CD4-positive, alpha-beta T cell treated with Interleukin-1 beta for 1 hour (primary cell): ENCODE data around the gene DPP6.

Experiments
- DNase-seq, 2 donors: peaks; one replicate each; pipeline ENCODE4 v3.0.0-alpha.2; 2020 to 2022

Gene DPP6

GRCh38 chr7:154342971-154343633 lies 290.9 kb downstream of the DPP6 start:
- no peak for DNase-seq

- no peak for DNase-seq
Measured at GRCh38 chr7:154343778-154344412, 291.7 kb downstream of the DPP6 start.

GRCh38 chr7:154345093-154345492 lies 292.9 kb downstream of the DPP6 start:
- no peak for DNase-seq

DNA sequence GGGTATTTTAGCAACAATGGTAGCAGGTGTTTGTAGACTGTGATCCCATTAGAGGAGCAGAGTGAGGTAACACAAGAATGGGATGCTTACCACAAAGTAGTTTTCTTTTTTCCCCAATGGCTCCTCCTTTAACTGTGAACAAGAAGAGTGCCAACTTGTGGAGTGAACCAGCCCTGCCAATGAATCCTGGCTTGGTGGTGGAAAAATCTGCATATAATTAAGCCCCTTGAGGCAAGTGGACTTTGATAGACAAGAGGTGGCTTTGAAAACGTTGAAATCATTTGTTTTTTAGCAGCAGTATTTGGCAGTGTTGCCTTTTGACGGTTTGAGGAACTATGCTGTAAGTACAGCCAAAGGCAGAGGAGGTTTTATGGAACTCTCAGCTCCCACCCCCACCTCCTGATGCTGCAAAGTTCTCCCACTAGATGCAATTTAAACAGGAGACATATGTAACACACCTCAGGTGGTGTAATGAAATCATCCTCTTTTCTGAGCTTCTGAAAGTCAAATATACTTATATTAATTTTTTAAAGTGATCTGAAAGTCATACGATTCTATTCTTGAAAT lies 295.6 kb downstream of the DPP6 start:
- no peak for DNase-seq

DNA sequence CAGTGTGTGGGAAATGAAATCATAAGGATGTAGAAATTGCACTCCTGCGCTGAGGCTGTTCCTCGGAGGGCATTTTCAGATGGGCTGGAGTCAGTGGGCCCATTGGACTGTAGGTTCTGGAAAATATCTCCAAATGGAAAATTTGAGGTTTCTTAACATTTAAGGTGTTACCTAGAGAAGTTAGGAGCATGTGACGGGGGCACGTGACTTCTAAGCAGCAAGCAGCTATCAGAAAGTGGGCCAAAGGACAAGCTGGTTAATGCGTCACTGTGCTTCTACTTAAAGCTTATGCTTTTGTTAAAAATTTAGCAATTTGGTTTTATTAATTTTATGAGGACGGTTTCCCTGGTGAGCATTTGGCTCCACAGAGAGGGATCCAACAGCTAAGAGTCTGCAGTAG lies 298.7 kb downstream of the DPP6 start:
- DNase-seq = no peak

GRCh38 chr7:154353355-154353767 lies 301.2 kb downstream of the DPP6 start:
- DNase-seq = no peak

DNA sequence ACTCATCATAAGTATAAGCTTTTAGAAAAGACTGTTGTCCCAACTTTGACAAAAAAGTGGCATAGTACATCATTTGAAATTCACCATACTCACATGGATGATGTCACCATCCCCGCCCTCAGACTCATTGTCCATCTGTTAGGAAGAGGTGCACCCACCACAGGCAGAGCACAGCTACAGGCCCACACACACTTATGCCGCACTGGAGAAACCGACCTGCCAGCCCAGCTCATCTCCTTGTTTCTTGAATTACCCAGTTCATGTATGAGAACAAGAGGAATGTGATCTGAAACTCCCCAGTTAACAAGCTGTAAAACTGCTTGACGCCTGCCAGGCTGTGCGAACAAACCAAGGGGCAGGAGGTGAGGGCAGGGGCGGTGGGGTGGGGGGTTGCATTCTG lies 312.0 kb downstream of the DPP6 start:
- DNase-seq = no peak

- DNase-seq = no peak
Measured at GRCh38 chr7:154371424-154371823, 319.2 kb downstream of the DPP6 start.

GRCh38 chr7:154372011-154372601 lies 319.9 kb downstream of the DPP6 start:
- DNase-seq = no peak

DNA sequence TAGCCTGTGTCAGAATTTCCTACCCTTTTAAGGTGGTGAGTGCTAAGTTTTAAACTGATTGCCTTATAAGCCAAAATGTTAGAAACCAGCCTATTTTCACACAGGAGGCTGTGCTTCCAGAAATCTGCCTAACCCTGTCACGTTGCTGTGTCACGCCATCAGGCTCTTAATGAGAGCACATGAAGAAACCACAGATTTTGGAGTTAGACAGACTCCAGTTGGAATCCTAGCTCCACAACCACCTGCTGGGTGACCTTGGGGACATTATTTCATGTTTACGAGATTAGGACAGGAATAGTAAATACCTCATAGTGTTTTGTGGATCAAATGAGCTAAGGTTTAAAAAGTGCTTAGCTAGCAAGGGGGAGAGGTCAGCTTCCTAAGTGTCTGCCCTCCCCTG lies 321.8 kb downstream of the DPP6 start:
- DNase-seq = no peak

DNA sequence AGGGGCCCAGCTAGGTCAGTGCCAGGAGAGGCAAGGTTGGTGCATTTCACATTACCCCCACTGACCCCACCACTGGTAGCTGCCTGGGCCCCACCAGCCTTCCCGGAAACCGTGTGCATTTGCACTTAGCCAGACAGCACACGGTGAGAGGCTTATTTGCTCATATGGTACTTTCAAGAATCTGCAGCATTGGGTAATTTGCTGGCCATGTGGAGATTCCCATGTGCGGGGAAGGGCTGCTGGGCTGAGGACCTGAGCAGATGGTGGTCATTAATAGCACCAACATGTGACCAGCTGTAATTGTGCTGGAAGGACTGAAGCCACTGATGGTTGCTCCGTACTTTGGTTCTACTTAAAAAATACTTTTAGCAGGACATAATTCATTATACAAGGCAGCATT lies 323.8 kb downstream of the DPP6 start:
- no peak for DNase-seq

GRCh38 chr7:154380771-154381170 lies 328.6 kb downstream of the DPP6 start:
- DNase-seq = no peak

DNA sequence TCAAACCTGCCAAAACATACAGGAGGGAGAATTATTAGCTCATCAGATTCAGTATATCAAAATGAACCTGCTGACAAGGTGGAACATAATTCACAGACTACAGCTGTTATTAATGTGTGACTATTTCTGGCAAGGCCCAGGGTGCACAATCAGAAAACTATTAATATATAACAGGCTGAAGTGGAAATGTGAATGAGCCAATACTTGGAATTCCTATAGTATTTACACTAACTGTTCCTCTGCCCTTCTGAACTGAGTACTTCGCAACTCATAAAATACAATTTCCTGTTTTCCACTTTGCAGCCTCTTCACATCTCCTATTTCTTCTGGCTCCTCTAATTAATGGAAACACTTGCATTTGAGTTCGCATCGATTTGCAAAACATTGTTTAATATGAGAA lies 330.8 kb downstream of the DPP6 start:
- DNase-seq = no peak

- no peak for DNase-seq
Measured at GRCh38 chr7:154385214-154385613, 333.0 kb downstream of the DPP6 start.

DNA sequence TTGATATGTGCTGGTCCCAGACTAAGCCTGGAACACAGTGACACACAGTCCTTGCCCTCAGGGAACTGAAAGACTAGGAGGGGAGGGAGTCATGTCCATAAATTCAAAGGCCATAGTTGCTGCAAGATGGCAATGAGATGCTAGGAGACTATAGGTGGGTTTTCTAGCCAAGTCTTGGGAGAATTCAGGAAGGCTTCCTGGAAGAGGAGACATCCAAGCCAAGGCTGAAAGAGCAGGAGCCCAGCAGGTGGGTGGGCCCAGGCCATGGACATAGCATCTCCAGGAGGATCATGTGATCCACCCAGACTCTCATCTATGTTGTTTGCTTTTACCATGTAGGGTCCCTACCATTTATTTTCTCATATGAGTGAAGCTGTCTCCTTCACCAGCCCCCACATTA lies 335.1 kb downstream of the DPP6 start:
- no peak for DNase-seq

DNA sequence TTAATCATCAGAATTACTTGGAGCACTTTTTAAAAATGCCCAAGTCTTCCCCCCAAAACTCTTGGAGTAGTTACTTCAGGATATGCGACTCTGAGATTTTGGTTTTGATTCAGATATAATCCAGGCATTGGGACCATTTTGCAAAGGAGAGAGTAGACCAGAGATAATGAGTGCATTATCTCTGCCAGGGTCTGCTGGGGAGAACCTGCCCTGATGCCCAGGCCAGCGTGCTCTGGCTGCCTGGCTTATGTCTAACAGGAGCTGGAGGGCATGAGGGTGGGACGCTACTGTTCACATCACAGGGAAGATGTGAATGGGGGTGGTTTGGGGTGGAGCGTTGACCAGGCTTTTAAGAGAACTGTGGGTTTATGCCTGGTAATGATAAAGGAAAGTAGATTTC lies 336.2 kb downstream of the DPP6 start:
- DNase-seq = no peak

- DNase-seq = no peak
Measured at GRCh38 chr7:154388999-154389398, 336.8 kb downstream of the DPP6 start.

- DNase-seq = no peak
Measured at GRCh38 chr7:154390961-154391360, 338.8 kb downstream of the DPP6 start.

- DNase-seq = no peak
Measured at GRCh38 chr7:154394804-154395203, 342.6 kb downstream of the DPP6 start.

DNA sequence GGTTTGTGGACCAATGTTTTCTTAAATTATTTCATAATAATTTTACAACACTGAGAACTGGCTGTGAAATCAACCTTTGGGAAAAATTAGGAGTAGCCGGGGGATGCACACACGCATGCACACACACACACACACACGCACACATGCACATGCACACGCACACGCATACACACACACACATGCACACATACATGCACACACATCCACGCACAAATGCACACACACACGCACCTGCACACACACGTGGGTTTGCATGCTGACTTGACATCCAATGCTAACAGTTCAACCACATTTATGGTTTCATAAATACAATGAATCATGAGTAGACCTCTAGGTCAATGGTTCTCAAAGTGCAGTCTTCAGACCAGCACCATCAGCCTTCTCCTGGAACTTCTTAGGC lies 354.1 kb downstream of the DPP6 start:
- DNase-seq = no peak

GRCh38 chr7:154409703-154410311 lies 357.6 kb downstream of the DPP6 start:
- no peak for DNase-seq

DNA sequence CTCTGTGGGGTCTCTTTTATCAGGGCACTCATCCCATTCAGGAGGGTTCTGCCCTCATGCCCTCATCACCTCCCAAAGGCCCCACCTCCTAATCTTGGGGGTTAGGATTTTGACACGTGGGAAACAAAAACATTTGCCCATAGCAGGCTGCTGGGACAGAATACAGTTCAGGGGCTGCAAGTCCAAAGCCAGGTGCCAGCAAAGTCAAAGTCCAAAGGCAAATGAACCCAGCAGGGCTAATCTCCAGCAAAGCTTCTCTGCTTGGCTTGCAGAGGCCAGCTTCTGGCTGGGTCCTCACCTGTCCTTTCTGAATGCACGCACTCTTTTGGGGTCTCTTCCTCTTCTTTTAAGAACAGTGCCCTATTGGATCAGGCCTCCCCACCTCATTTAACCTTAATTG lies 359.9 kb downstream of the DPP6 start:
- no peak for DNase-seq

GRCh38 chr7:154415709-154416399 lies 363.7 kb downstream of the DPP6 start:
- DNase-seq = no peak
